ENCODE results near the gene ALX3.

DNA sequence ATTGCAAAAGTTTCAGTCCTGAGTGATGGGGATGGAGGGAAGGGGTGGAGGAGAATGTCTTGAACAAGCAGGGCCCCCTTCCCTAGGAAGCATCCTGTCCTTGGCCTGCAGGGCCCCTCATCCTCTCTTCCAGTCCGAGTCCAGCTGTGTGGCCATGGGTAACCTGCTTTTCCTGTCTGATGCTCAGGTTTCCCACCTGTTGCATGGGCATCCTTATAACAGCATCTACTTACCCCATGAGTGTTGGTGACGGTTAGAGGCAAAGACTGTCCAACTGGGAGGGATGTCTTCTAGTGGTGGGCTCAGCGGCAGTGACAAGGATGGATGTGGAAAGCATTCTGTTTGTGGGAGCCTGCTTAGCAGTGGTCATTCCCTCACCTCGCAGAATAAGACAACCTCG lies 43.7 kb upstream of the ALX3 start:
- TF ChIP-seq, protein P1, sequence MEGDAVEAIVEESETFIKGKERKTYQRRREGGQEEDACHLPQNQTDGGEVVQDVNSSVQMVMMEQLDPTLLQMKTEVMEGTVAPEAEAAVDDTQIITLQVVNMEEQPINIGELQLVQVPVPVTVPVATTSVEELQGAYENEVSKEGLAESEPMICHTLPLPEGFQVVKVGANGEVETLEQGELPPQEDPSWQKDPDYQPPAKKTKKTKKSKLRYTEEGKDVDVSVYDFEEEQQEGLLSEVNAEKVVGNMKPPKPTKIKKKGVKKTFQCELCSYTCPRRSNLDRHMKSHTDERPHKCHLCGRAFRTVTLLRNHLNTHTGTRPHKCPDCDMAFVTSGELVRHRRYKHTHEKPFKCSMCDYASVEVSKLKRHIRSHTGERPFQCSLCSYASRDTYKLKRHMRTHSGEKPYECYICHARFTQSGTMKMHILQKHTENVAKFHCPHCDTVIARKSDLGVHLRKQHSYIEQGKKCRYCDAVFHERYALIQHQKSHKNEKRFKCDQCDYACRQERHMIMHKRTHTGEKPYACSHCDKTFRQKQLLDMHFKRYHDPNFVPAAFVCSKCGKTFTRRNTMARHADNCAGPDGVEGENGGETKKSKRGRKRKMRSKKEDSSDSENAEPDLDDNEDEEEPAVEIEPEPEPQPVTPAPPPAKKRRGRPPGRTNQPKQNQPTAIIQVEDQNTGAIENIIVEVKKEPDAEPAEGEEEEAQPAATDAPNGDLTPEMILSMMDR (IDR thresholded peaks at IDR 0.05): no peak
- TF ChIP-seq POLR2A (IDR thresholded peaks at IDR 0.05) (no peak), EP300 (IDR thresholded peaks at IDR 0.05; ENCODE audit: low read depth) (no peak)

Data from transverse colon (tissue), 3 donors.